ENCODE measurements around the gene PROSER1.

Gene PROSER1

DNA sequence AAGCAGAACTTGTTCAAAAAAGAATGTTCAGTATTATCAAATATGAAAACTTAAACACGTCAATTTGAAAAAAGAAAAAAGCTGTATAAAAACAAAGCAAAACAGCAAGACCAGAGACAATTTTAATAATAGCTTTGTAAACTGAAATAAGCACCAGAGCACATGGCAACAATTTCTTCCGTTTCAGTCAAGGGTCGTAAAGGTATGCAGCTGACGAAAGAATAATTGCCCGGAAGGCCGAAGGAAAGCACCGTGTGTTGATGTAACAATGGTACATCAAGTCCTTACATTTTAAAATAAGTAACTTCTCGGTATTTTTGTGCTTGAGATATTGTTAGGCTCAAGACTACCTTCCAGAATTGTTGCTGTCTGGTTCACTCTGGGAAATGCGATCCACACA is 1.7 kb downstream of the PROSER1 start:
- peaks cover 10% of the 10 kb centered on the region for H3K36me3 Mint-ChIP-seq (ENCODE audit: low read depth)
- TF ChIP-seq, protein P1, sequence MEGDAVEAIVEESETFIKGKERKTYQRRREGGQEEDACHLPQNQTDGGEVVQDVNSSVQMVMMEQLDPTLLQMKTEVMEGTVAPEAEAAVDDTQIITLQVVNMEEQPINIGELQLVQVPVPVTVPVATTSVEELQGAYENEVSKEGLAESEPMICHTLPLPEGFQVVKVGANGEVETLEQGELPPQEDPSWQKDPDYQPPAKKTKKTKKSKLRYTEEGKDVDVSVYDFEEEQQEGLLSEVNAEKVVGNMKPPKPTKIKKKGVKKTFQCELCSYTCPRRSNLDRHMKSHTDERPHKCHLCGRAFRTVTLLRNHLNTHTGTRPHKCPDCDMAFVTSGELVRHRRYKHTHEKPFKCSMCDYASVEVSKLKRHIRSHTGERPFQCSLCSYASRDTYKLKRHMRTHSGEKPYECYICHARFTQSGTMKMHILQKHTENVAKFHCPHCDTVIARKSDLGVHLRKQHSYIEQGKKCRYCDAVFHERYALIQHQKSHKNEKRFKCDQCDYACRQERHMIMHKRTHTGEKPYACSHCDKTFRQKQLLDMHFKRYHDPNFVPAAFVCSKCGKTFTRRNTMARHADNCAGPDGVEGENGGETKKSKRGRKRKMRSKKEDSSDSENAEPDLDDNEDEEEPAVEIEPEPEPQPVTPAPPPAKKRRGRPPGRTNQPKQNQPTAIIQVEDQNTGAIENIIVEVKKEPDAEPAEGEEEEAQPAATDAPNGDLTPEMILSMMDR (IDR thresholded peaks at IDR 0.05): no peak
- no peak overlapping the region for H3K27ac Mint-ChIP-seq
- DNase-seq: no peak
- H3K27me3 Mint-ChIP-seq (ENCODE audit: low read depth, poor library complexity): no peaks in the 10 kb centered on the region
- H3K4me1 Mint-ChIP-seq: peaks cover 66% of the 10 kb centered on the region
- H3K9me3 Mint-ChIP-seq: no peaks in the 10 kb centered on the region
- peak overlapping the region; percentile 99 for H3K4me3 Mint-ChIP-seq

DNA sequence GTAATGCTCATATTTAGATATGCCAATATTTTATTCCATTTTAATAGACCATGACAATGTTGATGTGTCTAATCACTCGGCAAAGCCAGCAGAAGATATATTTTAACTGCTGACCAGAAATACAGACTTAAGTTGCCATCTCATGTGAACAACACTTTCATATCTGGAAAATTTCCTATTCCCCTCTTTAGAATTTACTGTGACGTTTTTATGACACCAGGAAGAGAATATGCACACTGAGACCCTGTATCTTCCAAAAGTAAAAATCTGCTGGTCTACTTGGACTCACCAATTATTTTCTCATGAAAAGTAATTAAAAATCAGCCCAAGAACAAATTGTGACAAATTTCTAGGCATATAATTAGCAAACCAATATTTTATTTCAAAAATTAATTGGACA is 2.1 kb downstream of the PROSER1 start:
- peaks cover 7% of the 10 kb centered on the region for H3K36me3 Mint-ChIP-seq (ENCODE audit: low read depth)
- no peak overlapping the region for H3K27ac Mint-ChIP-seq
- peaks cover 63% of the 10 kb centered on the region for H3K4me1 Mint-ChIP-seq
- TF ChIP-seq, protein P1 (IDR thresholded peaks at IDR 0.05): no peak
- no peaks in the 10 kb centered on the region for H3K27me3 Mint-ChIP-seq (ENCODE audit: low read depth, poor library complexity)
- peak overlapping the region; percentile 99 for H3K4me3 Mint-ChIP-seq
- DNase-seq: no peak
- H3K9me3 Mint-ChIP-seq: no peaks in the 10 kb centered on the region

DNA sequence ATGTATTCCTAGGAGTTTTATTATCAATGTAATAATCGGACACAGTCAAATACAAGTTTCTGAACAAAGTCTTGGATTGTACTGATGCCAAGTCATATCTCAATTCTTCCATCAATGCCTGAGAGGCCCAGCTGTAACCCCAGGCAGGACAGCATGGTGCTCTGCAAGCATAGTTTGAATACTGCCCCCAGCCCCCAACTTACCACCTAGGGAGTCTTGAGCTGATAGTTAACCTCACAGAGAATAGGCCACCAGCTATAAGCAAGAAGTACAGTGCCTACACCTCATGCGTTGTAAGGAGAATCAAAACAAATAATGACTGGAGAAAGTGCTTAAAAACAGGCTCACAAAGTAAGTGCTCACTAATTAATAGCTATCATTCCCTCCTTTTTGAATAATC is 2.7 kb downstream of the PROSER1 start:
- Mint-ChIP-seq H3K27me3 (ENCODE audit: low read depth, poor library complexity) (no peaks in the 10 kb centered on the region), H3K9me3 (no peaks in the 10 kb centered on the region), H3K36me3 (ENCODE audit: low read depth) (peaks cover 5% of the 10 kb centered on the region), H3K4me3 (peak overlapping the region; percentile 99), H3K4me1 (peaks cover 58% of the 10 kb centered on the region), H3K27ac (peak overlapping the region; percentile 65)
- DNase-seq: no peak
- TF ChIP-seq, protein P1 (IDR thresholded peaks at IDR 0.05): no peak

DNA sequence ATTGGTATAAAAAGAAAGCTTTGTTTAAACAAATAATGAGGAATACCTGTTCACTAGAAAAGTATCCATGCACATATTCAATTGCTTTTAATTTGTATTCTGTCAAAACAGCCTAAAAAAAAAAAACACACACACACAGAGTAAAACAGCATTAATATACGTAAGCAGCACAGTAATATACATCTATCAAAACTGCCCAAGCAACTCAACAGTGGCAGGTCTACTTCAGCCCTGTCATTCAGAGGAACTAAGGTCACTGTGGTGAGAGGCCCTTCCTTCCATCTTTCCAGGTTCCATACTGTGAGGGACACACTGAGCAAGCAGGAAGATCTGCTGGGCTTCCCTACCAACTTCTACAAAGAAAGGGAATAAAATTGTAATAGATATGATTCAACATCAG is 3.8 kb downstream of the PROSER1 start:
- no peak for DNase-seq
- H3K36me3 Mint-ChIP-seq (ENCODE audit: low read depth): peaks cover 5% of the 10 kb centered on the region
- no peaks in the 10 kb centered on the region for H3K9me3 Mint-ChIP-seq
- no peak overlapping the region for H3K27ac Mint-ChIP-seq
- peaks cover 48% of the 10 kb centered on the region for H3K4me1 Mint-ChIP-seq
- H3K27me3 Mint-ChIP-seq (ENCODE audit: low read depth, poor library complexity): no peaks in the 10 kb centered on the region
- H3K4me3 Mint-ChIP-seq: peak overlapping the region; percentile 55
- TF ChIP-seq, protein P1 (IDR thresholded peaks at IDR 0.05): no peak

DNA sequence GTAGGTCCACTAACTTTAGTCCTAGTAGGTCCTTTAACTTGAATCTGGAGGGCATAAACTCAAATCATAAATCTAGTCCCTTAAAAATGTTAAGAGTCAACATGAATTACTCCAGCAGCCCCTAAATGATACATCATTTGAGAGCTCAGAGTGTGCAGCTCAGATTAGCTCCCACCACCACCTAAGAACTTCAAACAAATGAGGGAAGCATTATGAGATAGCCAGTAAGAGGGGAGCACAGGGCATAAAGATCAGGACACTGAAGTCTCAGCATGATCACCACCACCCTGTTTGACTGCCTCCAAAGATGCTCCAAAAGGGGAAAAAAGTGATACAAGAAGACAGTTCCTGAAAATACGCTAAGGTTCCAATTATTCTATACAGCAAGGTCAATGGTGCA is 5.7 kb downstream of the PROSER1 start:
- no peaks in the 10 kb centered on the region for H3K27me3 Mint-ChIP-seq (ENCODE audit: low read depth, poor library complexity)
- TF ChIP-seq, protein P1 (IDR thresholded peaks at IDR 0.05): no peak
- peaks cover 20% of the 10 kb centered on the region for H3K36me3 Mint-ChIP-seq (ENCODE audit: low read depth)
- no peaks in the 10 kb centered on the region for H3K9me3 Mint-ChIP-seq
- no peak for DNase-seq
- H3K4me3 Mint-ChIP-seq: no peak overlapping the region
- H3K4me1 Mint-ChIP-seq: peaks cover 39% of the 10 kb centered on the region
- no peak overlapping the region for H3K27ac Mint-ChIP-seq

DNA sequence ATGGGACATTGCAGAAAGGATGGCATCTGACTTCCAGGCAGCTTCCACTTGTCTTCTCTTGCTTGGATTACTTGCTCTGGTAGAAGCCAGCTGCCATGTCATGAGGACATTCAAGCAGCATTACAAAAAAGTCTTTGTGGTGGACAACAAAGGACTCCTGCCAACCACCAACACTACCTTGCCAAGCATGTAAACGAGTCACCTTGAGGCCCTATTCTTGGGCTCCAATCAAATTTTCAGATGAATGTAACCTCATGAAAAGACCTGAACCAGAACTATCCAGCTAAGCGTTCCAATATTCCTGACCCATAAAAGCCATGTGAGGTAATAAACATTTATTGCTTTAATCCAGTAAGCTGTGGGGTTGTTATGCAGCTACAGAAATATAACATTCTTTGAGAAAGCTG is 12.5 kb downstream of the PROSER1 start:
- no peak overlapping the region for H3K27ac Mint-ChIP-seq
- H3K36me3 Mint-ChIP-seq (ENCODE audit: low read depth): peaks cover 56% of the 10 kb centered on the region
- H3K4me1 Mint-ChIP-seq: no peaks in the 10 kb centered on the region
- no peak for DNase-seq
- H3K9me3 Mint-ChIP-seq: no peaks in the 10 kb centered on the region
- H3K27me3 Mint-ChIP-seq (ENCODE audit: low read depth, poor library complexity): no peaks in the 10 kb centered on the region
- TF ChIP-seq, protein P1 (IDR thresholded peaks at IDR 0.05): no peak
- H3K4me3 Mint-ChIP-seq: no peak overlapping the region

Measured in nephron progenitor cell (in vitro differentiated cells).